HUES64 (cell line): ENCODE data around the gene ANKRD61.
"Not testable (repeated sequence)": the region's sequence is repeated elsewhere in the genome, so short reads cannot be mapped to it uniquely, and the experiment has no call there.

Experiments used
- H3K27ac ChIP-seq: 2 replicates; pipeline ENCODE4 v1.7.0; 2013; ENCODE audit warnings: low read depth, low read length, inconsistent platforms
- H3K27me3 ChIP-seq: 2 replicates; pipeline ENCODE4 v1.6.1; 2013; ENCODE audit warnings: mild to moderate bottlenecking, low read length; ENCODE audit not compliant: insufficient read depth
- H3K36me3 ChIP-seq: 2 replicates; pipeline ENCODE4 v1.6.1; 2013; ENCODE audit warnings: mild to moderate bottlenecking, low read length; ENCODE audit not compliant: insufficient read depth
- H3K4me1 ChIP-seq: 2 replicates; pipeline ENCODE4 v1.6.1; 2013; ENCODE audit warnings: mild to moderate bottlenecking, low read length, moderate library complexity; ENCODE audit not compliant: insufficient read depth
- H3K4me3 ChIP-seq: 2 replicates; pipeline ENCODE4 v1.5.1; 2013; ENCODE audit warnings: mild to moderate bottlenecking, low read length, moderate library complexity
- H3K9ac ChIP-seq: 2 replicates; pipeline ENCODE4 v1.6.1; 2013; ENCODE audit warnings: mild to moderate bottlenecking, low read depth, low read length
- H3K9me3 ChIP-seq: 2 replicates; pipeline ENCODE4 v1.6.1; 2013; ENCODE audit warnings: low read depth, low read length; ENCODE audit not compliant: insufficient read depth
- WGBS: fragments of 150-250, 120-280 bp; methylation state at CpG from one replicate; pipeline ENCODE4 v1.1.7; 2013; ENCODE audit warnings: missing lambda C conversion rate; 5-methylcytosine and 5-hydroxymethylcytosine counted together

ANKRD61 gene

DNA sequence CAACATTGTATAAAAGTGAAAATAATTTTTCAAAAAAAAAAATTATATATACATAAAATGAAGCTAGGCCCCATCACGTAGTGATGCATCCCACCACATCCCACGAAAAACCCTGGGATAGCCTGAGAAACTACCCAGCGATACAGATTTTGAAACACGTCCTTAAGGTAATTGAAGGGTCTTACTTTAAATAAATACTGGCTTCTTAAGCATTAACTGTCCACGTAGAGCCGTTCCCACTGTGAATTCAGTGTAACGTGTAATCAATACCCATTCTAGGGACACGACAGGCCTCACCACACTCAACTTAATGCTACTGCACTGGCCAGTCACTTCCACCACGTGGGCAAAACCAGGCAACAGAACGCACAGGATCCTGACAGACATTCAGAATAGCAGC is 4.0 kb downstream of the ANKRD61 start:
- Histone ChIP-seq H3K27me3 (no peaks in the 10 kb centered on the region), H3K9ac (no peak overlapping the region), H3K36me3 (peaks cover 88% of the 10 kb centered on the region), H3K27ac (no peak overlapping the region), H3K4me1 (no peaks in the 10 kb centered on the region), H3K4me3 (no peak overlapping the region), H3K9me3 (no peaks in the 10 kb centered on the region)
- WGBS: 95% methylated on average over 10 of the region's 10 CpGs

DNA sequence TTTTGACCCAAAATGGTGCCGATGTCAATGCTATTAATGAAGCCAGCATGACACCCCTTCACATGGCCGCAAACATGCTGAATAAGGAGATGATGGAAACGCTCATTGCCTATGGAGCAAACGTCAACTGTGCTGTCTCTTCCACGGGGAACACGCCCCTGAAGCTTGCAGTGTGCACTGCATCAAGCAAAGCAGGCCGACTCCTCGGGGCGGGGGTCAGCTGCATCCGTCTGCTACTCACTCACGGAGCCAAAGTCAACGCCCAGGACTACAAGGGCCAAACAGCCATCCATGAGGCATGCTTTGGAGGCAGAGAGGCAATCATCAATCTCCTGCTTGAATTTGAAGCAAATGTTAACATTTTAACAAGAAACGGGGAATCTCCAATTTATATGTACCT is 4.5 kb downstream of the ANKRD61 start:
- Histone ChIP-seq H3K4me1 (no peaks in the 10 kb centered on the region), H3K27me3 (no peaks in the 10 kb centered on the region), H3K9me3 (no peaks in the 10 kb centered on the region), H3K9ac (no peak overlapping the region), H3K36me3 (peaks cover 88% of the 10 kb centered on the region), H3K27ac (no peak overlapping the region), H3K4me3 (no peak overlapping the region)
- WGBS: 96% methylated on average over 13 of the region's 13 CpGs

DNA sequence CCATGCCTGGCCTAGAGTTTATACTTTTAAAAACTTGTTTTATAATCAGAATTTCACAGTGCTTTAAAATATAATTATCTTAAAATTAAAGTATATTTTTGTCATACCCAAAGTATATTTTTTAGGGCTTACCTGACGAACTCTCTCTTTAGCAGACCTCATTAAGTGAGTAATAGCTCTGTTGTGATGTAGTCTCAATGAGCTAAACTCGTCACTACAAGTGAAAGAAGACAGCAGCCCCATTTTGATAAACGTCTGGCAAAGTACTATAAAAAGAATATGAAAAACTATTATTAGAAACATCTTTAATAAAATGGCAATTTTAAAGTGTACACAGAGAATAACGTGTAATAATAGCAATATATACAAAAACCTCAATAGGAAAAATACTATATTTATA is 18.6 kb downstream of the ANKRD61 start:
- peaks cover 80% of the 10 kb centered on the region for H3K36me3 ChIP-seq

DNA sequence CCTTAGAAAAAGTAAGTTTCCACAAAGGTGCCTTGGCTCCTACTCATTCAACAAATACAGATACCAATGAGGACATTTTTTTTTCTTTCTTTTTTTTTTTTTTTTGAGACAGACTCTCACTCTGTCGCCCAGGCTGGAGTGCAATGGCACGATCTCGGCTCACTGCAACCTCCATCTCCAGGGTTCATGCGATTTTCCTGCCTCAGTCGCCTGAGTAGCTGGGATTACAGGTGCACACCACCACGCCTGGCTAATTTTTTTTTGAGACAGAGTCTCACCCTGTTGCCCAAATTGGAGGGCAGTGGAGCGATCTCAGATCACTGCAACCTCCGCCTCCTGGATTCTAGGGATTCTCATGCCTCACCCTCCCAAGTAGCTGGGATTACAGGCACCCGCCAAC is 20.0 kb downstream of the ANKRD61 start:
- WGBS: 96% methylated on average over 9 of the region's 9 CpGs
- H3K9ac ChIP-seq, H3K4me3 ChIP-seq, H3K9me3 ChIP-seq, H3K27me3 ChIP-seq, H3K4me1 ChIP-seq, H3K27ac ChIP-seq: not testable (repeated sequence)
- H3K36me3 ChIP-seq: peaks cover 73% of the 10 kb centered on the region

More for the DNA sequence above, 18.6 kb downstream of the ANKRD61 start:
- H3K4me3 ChIP-seq: no peak overlapping the region
- H3K9me3 ChIP-seq: no peaks in the 10 kb centered on the region
- H3K4me1 ChIP-seq: no peaks in the 10 kb centered on the region
- no peak overlapping the region for H3K9ac ChIP-seq
- no peak overlapping the region for H3K27ac ChIP-seq
- 100% methylated on average over 2 of the region's 4 CpGs for WGBS
- H3K27me3 ChIP-seq: no peaks in the 10 kb centered on the region

DNA sequence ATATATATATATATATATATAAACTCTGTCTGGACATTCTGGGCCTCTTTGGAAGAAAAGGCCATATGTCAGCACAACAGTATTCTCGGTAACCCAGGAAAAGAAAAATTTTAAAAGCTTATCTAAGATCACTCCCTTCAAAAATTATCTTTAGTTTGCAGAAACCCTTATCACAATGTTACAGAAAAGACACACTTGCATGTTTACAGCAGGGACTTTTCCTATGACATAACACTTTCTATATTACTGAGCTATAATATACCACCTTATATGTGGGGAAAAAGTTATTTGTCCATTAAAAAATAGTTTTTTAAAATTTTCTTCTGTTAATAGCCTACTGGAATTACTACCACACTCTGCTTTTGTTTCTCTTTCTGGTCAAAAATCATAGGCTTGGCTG is 25.4 kb downstream of the ANKRD61 start:
- peaks cover 7% of the 10 kb centered on the region; the same call in 1 of the 2 replicates for H3K4me1 ChIP-seq
- H3K9ac ChIP-seq: no peak overlapping the region
- H3K27me3 ChIP-seq: no peaks in the 10 kb centered on the region
- no peak overlapping the region for H3K27ac ChIP-seq
- H3K4me3 ChIP-seq: no peak overlapping the region
- 94% methylated on average over 1 of the region's 1 CpG for WGBS
- peaks cover 30% of the 10 kb centered on the region for H3K36me3 ChIP-seq
- no peaks in the 10 kb centered on the region for H3K9me3 ChIP-seq

DNA sequence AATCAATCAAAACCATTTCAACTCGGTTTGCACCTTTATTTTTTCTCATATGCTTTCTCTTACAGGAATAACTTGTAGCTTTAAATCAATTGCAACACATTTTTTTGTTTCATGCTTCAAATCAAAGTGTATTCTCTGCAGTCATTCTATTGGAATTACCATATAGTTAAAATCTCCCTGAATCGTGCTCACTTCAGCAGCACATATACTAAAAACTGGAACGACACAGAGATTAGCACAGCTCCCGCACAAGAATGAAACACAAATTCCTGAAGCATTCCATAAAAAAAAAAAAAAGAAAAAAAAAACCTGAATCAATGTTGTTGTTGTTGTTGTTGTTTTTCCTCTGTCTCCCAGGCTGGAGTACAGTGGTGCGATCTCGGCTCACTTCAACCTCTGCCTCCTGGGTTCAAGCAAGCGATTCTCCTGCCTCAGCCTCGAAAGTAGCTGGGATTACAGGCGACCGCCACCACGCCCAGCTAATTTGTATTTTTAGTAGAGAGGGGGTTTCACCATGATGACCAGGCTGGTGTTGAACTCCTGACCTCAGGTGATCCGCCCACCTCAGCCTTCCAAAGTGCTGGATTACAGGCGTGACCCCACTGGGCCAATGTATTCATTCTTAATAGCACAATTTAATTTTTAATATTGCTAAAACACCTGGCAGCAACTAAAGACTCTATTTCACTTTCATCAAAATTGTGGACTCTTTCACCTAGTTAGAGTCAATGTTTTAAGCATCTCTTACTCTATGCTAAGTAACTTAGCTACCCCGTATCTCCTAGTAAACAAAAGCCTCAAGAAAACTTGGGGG is 26.3 kb downstream of the ANKRD61 start:
- peaks cover 25% of the 10 kb centered on the region for H3K36me3 ChIP-seq
- 76% methylated on average over 14 of the region's 14 CpGs for WGBS
- H3K9ac ChIP-seq: no peak overlapping the region; the same call in 1 of the 2 replicates
- H3K9me3 ChIP-seq: no peaks in the 10 kb centered on the region
- no peak overlapping the region for H3K27ac ChIP-seq
- H3K4me1 ChIP-seq: peaks cover 7% of the 10 kb centered on the region; the same call in 1 of the 2 replicates
- no peaks in the 10 kb centered on the region for H3K27me3 ChIP-seq
- H3K4me3 ChIP-seq: peak overlapping the region; percentile 87

DNA sequence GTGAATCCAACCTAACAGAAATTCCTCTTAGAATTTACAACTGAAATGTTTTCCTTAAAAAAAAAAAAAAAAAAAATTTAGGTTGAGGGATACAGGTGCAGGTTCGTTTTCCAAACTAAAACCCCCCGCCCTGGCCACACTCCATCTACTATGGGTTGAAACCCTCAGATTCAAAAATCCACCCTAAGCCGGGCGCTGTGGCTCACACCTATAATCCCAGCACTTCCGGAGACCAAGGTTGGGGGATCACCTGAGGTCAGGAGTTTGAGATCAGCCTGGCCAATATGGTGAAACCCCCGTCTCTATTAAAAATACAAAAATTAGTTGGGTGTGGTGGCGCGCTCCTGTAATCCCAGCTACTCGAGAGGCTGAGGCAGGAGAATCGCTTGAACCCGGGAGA is 28.8 kb downstream of the ANKRD61 start:
- 90% methylated on average over 11 of the region's 11 CpGs for WGBS
- H3K36me3 ChIP-seq, H3K9ac ChIP-seq, H3K4me3 ChIP-seq, H3K4me1 ChIP-seq, H3K27ac ChIP-seq, H3K27me3 ChIP-seq, H3K9me3 ChIP-seq: not testable (repeated sequence)

DNA sequence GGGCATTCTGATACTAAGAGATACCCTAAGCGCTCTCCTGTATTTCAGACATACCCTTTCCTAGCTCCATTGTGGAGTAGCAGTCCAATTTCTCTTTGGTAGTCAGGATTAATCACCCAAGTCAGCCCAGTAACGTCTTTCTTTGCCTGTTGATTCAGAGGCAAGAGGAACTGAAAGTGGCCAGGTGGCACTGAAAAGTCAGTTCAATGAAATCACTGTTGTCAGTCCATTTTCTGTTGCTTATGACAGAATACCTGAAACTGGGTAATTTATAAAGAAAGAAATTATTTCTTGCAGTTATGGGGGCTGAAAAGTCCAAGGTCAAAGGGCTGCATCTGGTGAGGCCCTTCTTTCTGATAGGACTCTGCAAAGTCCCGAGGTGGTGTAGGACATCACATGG is 40.2 kb downstream of the ANKRD61 start:
- 89% methylated on average over 3 of the region's 3 CpGs for WGBS
- Histone ChIP-seq H3K36me3 (no peaks in the 10 kb centered on the region), H3K27me3 (no peaks in the 10 kb centered on the region), H3K9ac (no peak overlapping the region), H3K4me3 (no peak overlapping the region), H3K4me1 (no peaks in the 10 kb centered on the region), H3K27ac (no peak overlapping the region), H3K9me3 (no peaks in the 10 kb centered on the region)

DNA sequence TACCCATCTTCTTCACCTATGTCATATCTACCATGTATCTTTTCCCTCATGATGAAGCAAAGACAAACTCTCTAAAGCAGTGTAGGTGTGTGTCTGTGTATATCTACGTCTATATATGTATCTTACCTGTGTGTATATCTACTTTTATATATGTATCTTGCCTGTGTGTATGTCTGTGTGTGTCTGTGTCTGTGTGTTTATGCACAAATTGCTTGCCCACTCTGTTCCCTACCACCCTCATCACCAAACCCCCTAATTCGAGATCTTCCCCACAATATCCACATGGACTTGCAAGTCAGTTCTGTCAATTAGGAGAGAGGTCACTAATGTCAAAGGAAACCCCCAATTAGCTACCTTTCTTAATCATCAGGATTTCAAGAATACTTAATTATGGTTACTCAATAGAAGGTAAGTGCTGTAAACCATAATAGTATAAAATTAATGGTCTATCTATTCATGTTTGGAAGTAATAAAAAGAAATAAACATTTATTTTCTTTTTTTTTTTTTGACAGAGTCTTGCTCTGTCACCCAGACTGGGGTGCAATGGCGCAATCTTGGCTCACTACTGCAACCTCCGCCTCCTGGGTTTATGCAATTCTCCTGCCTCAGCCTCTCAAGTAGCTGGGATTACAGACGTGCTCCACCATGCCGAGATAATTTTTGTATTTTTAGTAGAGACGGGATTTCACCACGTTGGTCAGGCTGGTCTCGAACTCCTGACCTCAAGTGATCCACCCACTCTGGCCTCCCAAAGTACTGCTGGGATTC is 43.6 kb downstream of the ANKRD61 start:
- Histone ChIP-seq H3K4me3 (no peak overlapping the region), H3K27me3 (no peaks in the 10 kb centered on the region), H3K9ac (no peak overlapping the region), H3K36me3 (no peaks in the 10 kb centered on the region), H3K4me1 (no peaks in the 10 kb centered on the region), H3K27ac (no peak overlapping the region), H3K9me3 (no peaks in the 10 kb centered on the region)
- WGBS: 92% methylated on average over 8 of the region's 9 CpGs

DNA sequence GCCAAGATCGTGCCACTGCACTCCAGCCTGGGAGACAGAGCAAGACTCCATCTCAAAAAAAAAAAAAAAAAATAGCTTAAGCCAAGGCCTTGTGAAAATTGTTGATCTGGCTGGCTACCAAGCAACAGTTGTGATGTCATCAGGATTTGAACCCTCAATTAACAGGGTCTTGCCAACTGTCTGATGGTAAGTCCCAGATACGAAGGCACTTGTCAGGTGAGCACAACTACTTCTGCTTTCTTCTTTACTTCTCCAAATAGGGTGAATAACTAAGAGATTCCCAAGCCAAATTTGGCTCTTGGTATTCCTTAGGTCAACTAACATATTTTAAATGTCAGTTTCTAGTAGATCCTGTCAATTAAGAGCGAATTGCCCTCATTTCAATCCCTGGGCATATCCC is 47.4 kb downstream of the ANKRD61 start:
- 91% methylated on average over 3 of the region's 3 CpGs for WGBS
- Histone ChIP-seq H3K27ac (no peak overlapping the region), H3K27me3 (no peaks in the 10 kb centered on the region), H3K4me1 (no peaks in the 10 kb centered on the region; the same call in 1 of the 2 replicates), H3K36me3 (no peaks in the 10 kb centered on the region), H3K9me3 (no peaks in the 10 kb centered on the region), H3K4me3 (no peak overlapping the region), H3K9ac (no peak overlapping the region)

DNA sequence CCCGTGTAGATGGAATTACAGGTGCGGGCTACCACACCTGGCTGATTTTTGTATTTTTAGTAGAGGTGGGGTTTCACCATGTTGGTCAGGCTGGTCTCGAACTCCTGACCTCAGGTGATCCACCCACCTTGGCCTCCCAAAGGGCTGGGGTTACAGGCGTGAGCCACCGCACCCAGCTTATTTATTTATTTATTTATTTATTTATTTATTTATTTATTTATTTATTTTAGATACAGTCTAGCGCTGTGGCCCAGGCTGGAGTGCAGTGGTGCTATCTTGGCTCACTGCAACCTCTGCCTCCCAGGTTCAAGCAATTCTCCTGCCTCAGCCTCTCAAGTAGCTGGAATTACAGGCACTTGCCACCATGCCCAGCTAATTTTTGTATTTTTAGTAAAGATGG is 51.9 kb downstream of the ANKRD61 start:
- WGBS: 92% methylated on average over 4 of the region's 6 CpGs
- not testable (repeated sequence) for H3K27ac ChIP-seq

More for the DNA sequence above, 51.9 kb downstream of the ANKRD61 start:
- H3K4me1 ChIP-seq, H3K9me3 ChIP-seq, H3K9ac ChIP-seq, H3K4me3 ChIP-seq, H3K36me3 ChIP-seq: not testable (repeated sequence)
- H3K27me3 ChIP-seq: peaks cover 13% of the 10 kb centered on the region; the same call in 1 of the 2 replicates
